HEK293 (cell line): Measurements from ENCODE around the gene UNK.

ENCODE experiments used
- CTCF ChIA-PET: fragments of 350-600 bp; formaldehyde crosslinking; extraction: SDS; loops from one replicate; lab custom pipeline; 2021; ENCODE audit warnings: antibody characterized with exemption; lab: Yijun Ruan, JAX
- POLR2A ChIA-PET: fragments of 300-600 bp; formaldehyde crosslinking; extraction: SDS; loops from one replicate; lab custom pipeline; 2020; ENCODE audit warnings: antibody characterized with exemption, inconsistent platforms; lab: Yijun Ruan, JAX
- H3K27ac ChIP-seq: fragments of 200-500 bp; sonication (Bioruptor generic); 2 replicates; pipeline ENCODE4 v1.5.1; 2014; ENCODE audit warnings: low read depth, low read length, control low read depth, inconsistent platforms; ENCODE audit errors: extremely low read depth
- H3K36me3 ChIP-seq, 2 experiments: fragments of 200-500 bp in 1 of 2; sonication (Bioruptor generic) in 1 of 2; 1 replicate in 1 of 2; 2 replicates in 1 of 2; pipeline ENCODE4 v1.5.1; 2014 to 2017; ENCODE audit warnings: inconsistent platforms in 2 of 2, low read length in 2 of 2; ENCODE audit not compliant: control insufficient read depth in 2 of 2, insufficient read depth in 1 of 2
- H3K4me1 ChIP-seq: fragments of 200-500 bp; sonication (Bioruptor generic); 2 replicates; pipeline ENCODE4 v1.5.1; 2014; ENCODE audit warnings: mild to moderate bottlenecking, low read length, inconsistent platforms; ENCODE audit not compliant: control insufficient read depth, insufficient read depth
- H3K4me3 ChIP-seq: 2 replicates; pipeline ENCODE4 v1.5.1; 2011; ENCODE audit warnings: low read depth, mild to moderate bottlenecking, control low read depth, low read length, moderate library complexity
- H3K9me3 ChIP-seq: fragments of 200-500 bp; sonication (Bioruptor generic); 2 replicates; pipeline ENCODE4 v1.5.1; 2014; ENCODE audit warnings: low read depth, low read length, inconsistent platforms; ENCODE audit not compliant: control insufficient read depth, insufficient read depth
- HOXA7 ChIP-seq: sonication (generic); formaldehyde crosslinking; IDR thresholded peaks from 2 replicates; pipeline ENCODE4 v1.8.1; 2022; ENCODE audit warnings: missing genetic modification reagents, borderline replicate concordance
- SCRT1 ChIP-seq: fragments of 450-650 bp; formaldehyde crosslinking; IDR thresholded peaks from 2 replicates; pipeline ENCODE4 v1.5.1; 2016; ENCODE audit warnings: missing biosample characterization, missing genetic modification characterization, borderline replicate concordance
- SCRT2 ChIP-seq: fragments of 450-650 bp; formaldehyde crosslinking; IDR thresholded peaks from 2 replicates; pipeline ENCODE4 v1.5.1; 2016; ENCODE audit warnings: missing biosample characterization, missing genetic modification characterization
- ZFP41 ChIP-seq: fragments of 450-650 bp; formaldehyde crosslinking; IDR thresholded peaks from 2 replicates; pipeline ENCODE4 v1.5.1; 2016; ENCODE audit warnings: missing biosample characterization, missing genetic modification characterization, borderline replicate concordance
- ZNF10 ChIP-seq: fragments of 450-650 bp; formaldehyde crosslinking; IDR thresholded peaks from 2 replicates; pipeline ENCODE4 v1.5.1; 2017; ENCODE audit warnings: missing biosample characterization, missing genetic modification characterization
- ZNF202 ChIP-seq: fragments of 450-650 bp; formaldehyde crosslinking; IDR thresholded peaks from 2 replicates; pipeline ENCODE4 v1.5.1; 2016; ENCODE audit warnings: missing biosample characterization, missing genetic modification characterization, borderline replicate concordance
- ZNF23 ChIP-seq: fragments of 450-650 bp; formaldehyde crosslinking; IDR thresholded peaks from 2 replicates; pipeline ENCODE4 v1.5.1; 2016; ENCODE audit warnings: missing biosample characterization, missing genetic modification characterization, borderline replicate concordance
- ZNF239 ChIP-seq: fragments of 450-650 bp; formaldehyde crosslinking; IDR thresholded peaks from 2 replicates; pipeline ENCODE4 v1.5.1; 2016; ENCODE audit warnings: missing biosample characterization, missing genetic modification characterization
- ZNF24 ChIP-seq: fragments of 450-650 bp; formaldehyde crosslinking; IDR thresholded peaks from 2 replicates; pipeline ENCODE4 v1.5.1; 2016; ENCODE audit warnings: missing biosample characterization, missing genetic modification characterization
- ZNF274 ChIP-seq, 2 experiments: fragments of 200-500 bp in 1 of 2; fragments of 450-650 bp in 1 of 2; sonication (Bioruptor generic) in 1 of 2; formaldehyde crosslinking in 1 of 2; IDR thresholded peaks; 2 replicates each; pipeline versions ENCODE4 v1.5.1 to v1.6.1; 2014 to 2016; ENCODE audit warnings: borderline replicate concordance in 1 of 2, inconsistent platforms in 1 of 2, low read length in 1 of 2, missing biosample characterization in 1 of 2, missing genetic modification characterization in 1 of 2
- ZNF37A ChIP-seq: fragments of 450-650 bp; IDR thresholded peaks from 2 replicates; pipeline ENCODE4 v1.5.1; 2018; ENCODE audit warnings: missing biosample characterization, missing genetic modification characterization
- ZNF501 ChIP-seq: fragments of 450-650 bp; formaldehyde crosslinking; IDR thresholded peaks from 2 replicates; pipeline ENCODE4 v1.5.1; 2016; ENCODE audit warnings: missing biosample characterization, missing genetic modification characterization
- ZNF510 ChIP-seq: fragments of 450-650 bp; formaldehyde crosslinking; IDR thresholded peaks from 2 replicates; pipeline ENCODE4 v1.5.1; 2018; ENCODE audit warnings: mild to moderate bottlenecking, missing genetic modification characterization, missing biosample characterization; ENCODE audit not compliant: insufficient replicate concordance
- ZNF585B ChIP-seq: fragments of 450-650 bp; formaldehyde crosslinking; IDR thresholded peaks from 2 replicates; pipeline ENCODE4 v1.5.1; 2016; ENCODE audit warnings: missing biosample characterization, missing genetic modification characterization
- ZNF658 ChIP-seq: fragments of 450-650 bp; formaldehyde crosslinking; IDR thresholded peaks from 2 replicates; pipeline ENCODE4; 2016; ENCODE audit warnings: missing biosample characterization, missing genetic modification characterization
- ZNF664 ChIP-seq: fragments of 450-650 bp; formaldehyde crosslinking; IDR thresholded peaks from 2 replicates; pipeline ENCODE4 v1.5.1; 2016; ENCODE audit warnings: missing biosample characterization, missing genetic modification characterization
- ZNF677 ChIP-seq: fragments of 450-650 bp; IDR thresholded peaks from 2 replicates; pipeline ENCODE4 v1.5.0; 2018; ENCODE audit warnings: missing biosample characterization, mild to moderate bottlenecking, missing genetic modification characterization, moderate library complexity
- ZNF76 ChIP-seq: fragments of 450-650 bp; formaldehyde crosslinking; IDR thresholded peaks from 2 replicates; pipeline ENCODE4; 2016; ENCODE audit warnings: low read depth, missing biosample characterization, missing genetic modification characterization, borderline replicate concordance
- TF ChIP-seq, protein P1 (sequence below): fragments of 450-650 bp; formaldehyde crosslinking; IDR thresholded peaks from 2 replicates; pipeline ENCODE4 v1.5.1; 2017; ENCODE audit warnings: missing biosample characterization, missing genetic modification characterization
- TF ChIP-seq, protein P2 (sequence below): fragments of 450-650 bp; formaldehyde crosslinking; IDR thresholded peaks from 2 replicates; pipeline ENCODE4 v1.5.1; 2017; ENCODE audit warnings: missing biosample characterization, mild to moderate bottlenecking, missing genetic modification characterization, moderate library complexity
- TF ChIP-seq, protein P3 (sequence below): fragments of 450-650 bp; formaldehyde crosslinking; IDR thresholded peaks from 2 replicates; pipeline ENCODE4 v1.5.1; 2016; ENCODE audit warnings: missing biosample characterization, missing genetic modification characterization
- TF ChIP-seq, protein P4 (sequence below): fragments of 450-650 bp; formaldehyde crosslinking; IDR thresholded peaks from 2 replicates; pipeline ENCODE4 v1.5.1; 2016; ENCODE audit warnings: missing biosample characterization, missing genetic modification characterization

UNK gene

DNA sequence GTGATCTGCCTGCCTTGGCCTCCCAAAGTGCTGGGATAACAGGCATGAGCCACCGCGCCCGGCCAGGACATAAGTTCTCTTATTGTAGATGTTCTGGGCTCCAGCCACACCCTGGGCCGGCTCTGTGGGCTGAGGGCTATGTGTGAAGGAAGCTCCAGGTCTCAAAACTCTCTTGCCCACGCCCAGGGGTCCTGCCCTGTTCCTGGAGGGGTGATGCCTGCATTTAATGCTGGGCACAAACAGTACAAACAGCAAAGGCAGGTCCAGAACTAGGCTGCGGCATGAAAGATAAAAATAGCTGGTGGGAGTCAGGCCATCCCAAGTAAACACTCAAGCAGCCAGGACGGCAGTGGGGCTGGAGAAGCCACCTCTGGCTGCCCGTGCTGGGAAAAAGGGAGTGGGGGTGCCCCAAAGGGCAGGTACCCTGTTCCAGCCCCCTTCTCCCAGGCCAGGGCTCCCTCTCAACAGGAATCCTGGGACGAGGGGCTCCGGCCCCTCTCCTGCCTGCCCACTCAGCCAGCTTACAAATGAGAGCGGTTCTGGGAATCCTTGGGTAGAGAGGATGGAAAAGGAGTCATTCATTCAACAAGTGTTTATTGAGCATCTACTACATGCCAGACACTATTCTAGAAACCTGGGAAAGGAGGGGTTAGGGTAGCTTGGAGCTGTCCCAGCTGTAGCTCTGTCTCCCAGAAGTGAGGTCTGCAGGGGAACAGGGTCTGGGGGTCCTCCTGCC lies 89.1 kb downstream of the UNK start:
- Histone ChIP-seq H3K4me3 (no peak overlapping the region), H3K36me3 (peaks cover 0 to 4% of the 10 kb centered on the region in 2 experiments; a peak in 1 of 3 replicates), H3K9me3 (no peaks in the 10 kb centered on the region), H3K27ac (no peak overlapping the region), H3K4me1 (peaks cover 4% of the 10 kb centered on the region)
- CTCF ChIA-PET: interaction anchor here (0.5 to 7.6 kb wide), 7 partner anchors 9 to 308 kb away, joined by 3 to 84 read pairs (median 5); no protein-coding TSS in a partner anchor
- POLR2A ChIA-PET: interaction anchor here (1.0 to 2.0 kb wide), 2 partner anchors 18 to 94 kb away, joined by 3 to 26 read pairs; partner anchors contain the start of gene WBP2
- no peak for TF ChIP-seq ZNF37A
- TF ChIP-seq ZFP41 (tag by site-specific recombination): no peak
- TF ChIP-seq SCRT1 (tag by site-specific recombination): peak; percentile 67; the same call in 1 of the 2 replicates
- TF ChIP-seq ZNF585B (tag by site-specific recombination): no peak
- no peak for TF ChIP-seq ZNF501 (tag by site-specific recombination)
- no peak for TF ChIP-seq ZNF239
- TF ChIP-seq ZNF76 (tag by site-specific recombination): no peak
- TF ChIP-seq ZNF24: 0 out of 2 replicates have a peak, but pooled peaks have one; percentile 47
- no peak for TF ChIP-seq ZNF10 (tag by site-specific recombination)
- TF ChIP-seq, protein P1, sequence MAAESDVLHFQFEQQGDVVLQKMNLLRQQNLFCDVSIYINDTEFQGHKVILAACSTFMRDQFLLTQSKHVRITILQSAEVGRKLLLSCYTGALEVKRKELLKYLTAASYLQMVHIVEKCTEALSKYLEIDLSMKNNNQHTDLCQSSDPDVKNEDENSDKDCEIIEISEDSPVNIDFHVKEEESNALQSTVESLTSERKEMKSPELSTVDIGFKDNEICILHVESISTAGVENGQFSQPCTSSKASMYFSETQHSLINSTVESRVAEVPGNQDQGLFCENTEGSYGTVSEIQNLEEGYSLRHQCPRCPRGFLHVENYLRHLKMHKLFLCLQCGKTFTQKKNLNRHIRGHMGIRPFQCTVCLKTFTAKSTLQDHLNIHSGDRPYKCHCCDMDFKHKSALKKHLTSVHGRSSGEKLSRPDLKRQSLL (tag by site-specific recombination): no peak
- peak; percentile 89 for TF ChIP-seq SCRT2 (tag by site-specific recombination)
- TF ChIP-seq ZNF664 (tag by site-specific recombination): peak; percentile 99
- TF ChIP-seq ZNF677 (tag by site-specific recombination): no peak
- no peak for TF ChIP-seq ZNF274 (IDR thresholded peaks at IDR 0.05; ENCODE audit: low read length)
- TF ChIP-seq ZNF274 (tag by site-specific recombination; IDR thresholded peaks at IDR 0.05; ENCODE audit: borderline replicate concordance): no peak

DNA sequence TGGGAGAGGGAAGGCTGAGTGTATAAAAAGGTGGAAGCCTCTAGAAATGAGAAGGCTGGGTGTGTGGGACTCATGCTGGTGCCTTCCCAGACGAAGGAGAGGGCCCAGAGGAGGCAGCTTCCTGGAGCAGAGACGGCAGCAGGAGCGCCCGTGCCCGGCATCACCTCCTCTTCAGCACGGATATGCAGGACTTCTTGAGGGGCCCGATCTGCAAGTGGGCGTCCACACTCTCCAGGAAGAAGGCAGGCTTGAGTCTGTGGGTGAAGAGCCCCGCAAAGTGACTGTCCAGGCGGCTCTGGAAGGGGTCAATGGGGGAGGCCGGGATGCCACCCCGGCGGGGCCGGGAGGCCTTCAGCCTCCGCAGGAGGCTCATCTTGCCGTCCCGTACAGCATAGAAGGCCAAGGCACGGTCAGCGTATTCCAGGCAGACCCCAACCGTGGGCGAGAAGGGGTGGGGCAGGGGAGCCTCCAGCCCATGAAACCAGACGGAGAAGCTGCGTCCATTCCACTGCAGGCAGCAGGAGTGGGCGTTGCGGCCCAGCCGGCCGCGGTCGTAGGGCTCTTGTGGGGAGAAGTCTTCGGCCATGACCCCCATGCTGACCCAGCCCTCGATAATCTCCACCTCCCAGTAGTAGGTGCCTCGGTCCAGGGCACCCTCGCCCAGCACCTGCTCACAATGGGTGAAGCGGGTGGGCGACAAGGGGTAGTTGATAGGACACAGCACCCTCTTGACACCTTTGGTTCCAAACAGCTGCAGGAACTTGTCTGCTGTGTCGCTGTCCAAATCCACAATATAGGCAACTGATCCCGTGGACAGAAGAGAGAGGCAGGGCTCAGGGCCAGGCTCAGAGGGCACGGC lies 89.9 kb downstream of the UNK start:
- Histone ChIP-seq H3K4me3 (no peak overlapping the region), H3K4me1 (peaks cover 4% of the 10 kb centered on the region), H3K27ac (no peak overlapping the region), H3K36me3 (peaks cover 0 to 4% of the 10 kb centered on the region in 2 experiments; a peak in 1 of 3 replicates), H3K9me3 (no peaks in the 10 kb centered on the region)
- CTCF ChIA-PET: interaction anchor here (0.5 to 7.6 kb wide), 3 partner anchors 13 to 87 kb away, joined by 4 to 84 read pairs (median 5); no protein-coding TSS in a partner anchor
- POLR2A ChIA-PET: interaction anchor here (1.0 to 5.1 kb wide), 2 partner anchors 19 to 94 kb away, joined by 3 to 34 read pairs; partner anchors contain the start of gene WBP2
- TF ChIP-seq, protein P2, sequence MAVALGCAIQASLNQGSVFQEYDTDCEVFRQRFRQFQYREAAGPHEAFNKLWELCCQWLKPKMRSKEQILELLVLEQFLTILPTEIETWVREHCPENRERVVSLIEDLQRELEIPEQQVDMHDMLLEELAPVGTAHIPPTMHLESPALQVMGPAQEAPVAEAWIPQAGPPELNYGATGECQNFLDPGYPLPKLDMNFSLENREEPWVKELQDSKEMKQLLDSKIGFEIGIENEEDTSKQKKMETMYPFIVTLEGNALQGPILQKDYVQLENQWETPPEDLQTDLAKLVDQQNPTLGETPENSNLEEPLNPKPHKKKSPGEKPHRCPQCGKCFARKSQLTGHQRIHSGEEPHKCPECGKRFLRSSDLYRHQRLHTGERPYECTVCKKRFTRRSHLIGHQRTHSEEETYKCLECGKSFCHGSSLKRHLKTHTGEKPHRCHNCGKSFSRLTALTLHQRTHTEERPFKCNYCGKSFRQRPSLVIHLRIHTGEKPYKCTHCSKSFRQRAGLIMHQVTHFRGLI: no peak
- TF ChIP-seq ZNF658 (tag by site-specific recombination) (no peak), HOXA7 (CRISPR knock-in tag) (no peak), ZNF510 (no peak), SCRT1 (tag by site-specific recombination) (no peak), ZNF23 (tag by site-specific recombination) (no peak), ZNF202 (no peak)
- TF ChIP-seq, protein P3, sequence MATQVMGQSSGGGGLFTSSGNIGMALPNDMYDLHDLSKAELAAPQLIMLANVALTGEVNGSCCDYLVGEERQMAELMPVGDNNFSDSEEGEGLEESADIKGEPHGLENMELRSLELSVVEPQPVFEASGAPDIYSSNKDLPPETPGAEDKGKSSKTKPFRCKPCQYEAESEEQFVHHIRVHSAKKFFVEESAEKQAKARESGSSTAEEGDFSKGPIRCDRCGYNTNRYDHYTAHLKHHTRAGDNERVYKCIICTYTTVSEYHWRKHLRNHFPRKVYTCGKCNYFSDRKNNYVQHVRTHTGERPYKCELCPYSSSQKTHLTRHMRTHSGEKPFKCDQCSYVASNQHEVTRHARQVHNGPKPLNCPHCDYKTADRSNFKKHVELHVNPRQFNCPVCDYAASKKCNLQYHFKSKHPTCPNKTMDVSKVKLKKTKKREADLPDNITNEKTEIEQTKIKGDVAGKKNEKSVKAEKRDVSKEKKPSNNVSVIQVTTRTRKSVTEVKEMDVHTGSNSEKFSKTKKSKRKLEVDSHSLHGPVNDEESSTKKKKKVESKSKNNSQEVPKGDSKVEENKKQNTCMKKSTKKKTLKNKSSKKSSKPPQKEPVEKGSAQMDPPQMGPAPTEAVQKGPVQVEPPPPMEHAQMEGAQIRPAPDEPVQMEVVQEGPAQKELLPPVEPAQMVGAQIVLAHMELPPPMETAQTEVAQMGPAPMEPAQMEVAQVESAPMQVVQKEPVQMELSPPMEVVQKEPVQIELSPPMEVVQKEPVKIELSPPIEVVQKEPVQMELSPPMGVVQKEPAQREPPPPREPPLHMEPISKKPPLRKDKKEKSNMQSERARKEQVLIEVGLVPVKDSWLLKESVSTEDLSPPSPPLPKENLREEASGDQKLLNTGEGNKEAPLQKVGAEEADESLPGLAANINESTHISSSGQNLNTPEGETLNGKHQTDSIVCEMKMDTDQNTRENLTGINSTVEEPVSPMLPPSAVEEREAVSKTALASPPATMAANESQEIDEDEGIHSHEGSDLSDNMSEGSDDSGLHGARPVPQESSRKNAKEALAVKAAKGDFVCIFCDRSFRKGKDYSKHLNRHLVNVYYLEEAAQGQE (tag by site-specific recombination): peak; percentile 87
- TF ChIP-seq, protein P4, sequence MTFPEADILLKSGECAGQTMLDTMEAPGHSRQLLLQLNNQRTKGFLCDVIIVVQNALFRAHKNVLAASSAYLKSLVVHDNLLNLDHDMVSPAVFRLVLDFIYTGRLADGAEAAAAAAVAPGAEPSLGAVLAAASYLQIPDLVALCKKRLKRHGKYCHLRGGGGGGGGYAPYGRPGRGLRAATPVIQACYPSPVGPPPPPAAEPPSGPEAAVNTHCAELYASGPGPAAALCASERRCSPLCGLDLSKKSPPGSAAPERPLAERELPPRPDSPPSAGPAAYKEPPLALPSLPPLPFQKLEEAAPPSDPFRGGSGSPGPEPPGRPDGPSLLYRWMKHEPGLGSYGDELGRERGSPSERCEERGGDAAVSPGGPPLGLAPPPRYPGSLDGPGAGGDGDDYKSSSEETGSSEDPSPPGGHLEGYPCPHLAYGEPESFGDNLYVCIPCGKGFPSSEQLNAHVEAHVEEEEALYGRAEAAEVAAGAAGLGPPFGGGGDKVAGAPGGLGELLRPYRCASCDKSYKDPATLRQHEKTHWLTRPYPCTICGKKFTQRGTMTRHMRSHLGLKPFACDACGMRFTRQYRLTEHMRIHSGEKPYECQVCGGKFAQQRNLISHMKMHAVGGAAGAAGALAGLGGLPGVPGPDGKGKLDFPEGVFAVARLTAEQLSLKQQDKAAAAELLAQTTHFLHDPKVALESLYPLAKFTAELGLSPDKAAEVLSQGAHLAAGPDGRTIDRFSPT (tag by site-specific recombination): no peak
